Measurements from ENCODE around the gene RMRP. TPM values are rescaled to one million over a fixed set of nuclear protein-coding genes. Genes with fewer than 3 reads are reported as not detected.

RMRP gene
- total RNA-seq, 1 donor from 2014 or later: 16,487 TPM

- Mint-ChIP-seq H3K9me3 (ENCODE audit: low read depth) (no peaks in the 10 kb centered on the region), H3K27ac (no peak overlapping the region), H3K27me3 (peaks cover 5% of the 10 kb centered on the region), H3K36me3 (ENCODE audit: insufficient read depth) (peaks cover 2% of the 10 kb centered on the region), H3K4me1 (ENCODE audit: low read depth) (peaks cover 1% of the 10 kb centered on the region), H3K4me3 (ENCODE audit: low read depth) (no peak overlapping the region)
- no peak for TF ChIP-seq CTCF (IDR thresholded peaks at IDR 0.05; ENCODE audit: unreplicated experiment)
- no peak for DNase-seq (ENCODE audit: low spot score, unreplicated experiment)
Observed at GRCh38 chr9:35683323-35683722, 25.5 kb upstream of the RMRP start.

DNA sequence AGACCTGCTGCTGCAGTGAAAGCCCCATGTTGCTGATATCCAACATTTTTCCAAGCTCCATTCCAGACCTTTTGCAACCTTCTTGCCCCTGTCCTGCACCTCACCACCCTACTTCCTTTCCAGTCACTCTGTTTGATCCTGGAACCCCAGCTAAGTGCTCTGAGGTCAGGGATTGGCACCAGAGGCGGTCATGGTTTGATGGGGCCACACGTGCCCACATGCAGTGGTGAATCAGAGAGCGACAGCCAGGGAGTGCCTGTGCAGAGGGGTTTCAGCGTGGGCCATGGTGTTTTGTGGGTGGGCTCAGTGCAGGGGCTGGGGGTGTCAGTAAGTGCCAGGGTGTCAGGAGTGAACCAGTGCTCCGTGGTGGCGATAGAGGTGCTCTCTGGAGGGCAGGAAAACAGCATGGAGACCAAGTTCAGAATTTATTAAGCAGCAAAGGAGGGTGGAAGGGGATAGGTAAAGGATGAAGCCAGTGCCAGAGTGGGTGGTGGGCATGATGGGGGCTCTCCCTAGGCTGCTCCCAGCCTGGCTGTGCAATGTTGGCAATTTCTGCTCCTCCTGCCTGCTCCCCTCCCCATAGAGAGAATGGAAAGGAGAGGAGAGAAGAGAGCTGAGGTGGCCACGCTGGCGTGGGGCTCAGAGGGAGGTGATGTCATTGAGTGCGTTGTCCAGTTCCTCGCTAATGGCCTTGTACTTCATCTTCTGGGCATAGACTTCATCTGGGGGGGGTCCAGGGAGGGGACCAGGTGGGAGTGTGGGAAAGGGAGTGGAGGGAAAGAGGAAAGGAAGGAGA is 24.9 kb upstream of the RMRP start:
- H3K9me3 Mint-ChIP-seq (ENCODE audit: low read depth): no peaks in the 10 kb centered on the region
- peaks cover 2% of the 10 kb centered on the region for H3K36me3 Mint-ChIP-seq (ENCODE audit: insufficient read depth)
- H3K4me1 Mint-ChIP-seq (ENCODE audit: low read depth): peaks cover 1% of the 10 kb centered on the region
- DNase-seq (ENCODE audit: low spot score, unreplicated experiment): no peak
- no peak for TF ChIP-seq CTCF (IDR thresholded peaks at IDR 0.05; ENCODE audit: unreplicated experiment)
- no peak overlapping the region for H3K4me3 Mint-ChIP-seq (ENCODE audit: low read depth)
- no peak overlapping the region for H3K27ac Mint-ChIP-seq
- H3K27me3 Mint-ChIP-seq: peaks cover 5% of the 10 kb centered on the region

DNA sequence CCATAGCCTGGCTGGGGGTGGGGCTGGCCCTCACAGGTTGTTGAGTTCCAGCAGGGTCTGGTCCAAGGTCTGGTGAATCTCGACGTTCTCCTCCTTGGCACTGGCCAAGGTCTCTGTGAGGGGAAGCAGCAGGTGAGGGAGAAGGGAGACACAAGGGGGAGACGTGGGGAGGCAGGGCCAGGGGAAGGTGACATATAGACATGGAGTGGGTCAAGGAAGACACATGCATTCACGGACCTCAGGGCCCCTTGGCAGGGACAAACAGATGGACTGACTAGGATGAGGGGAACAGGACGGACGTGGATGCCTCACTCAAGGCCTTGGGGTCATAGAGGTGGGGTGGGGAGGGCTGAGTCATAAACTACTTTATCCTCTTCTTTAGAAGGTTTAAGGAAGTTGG is 24.2 kb upstream of the RMRP start:
- DNase-seq (ENCODE audit: low spot score, unreplicated experiment): no peak
- Mint-ChIP-seq H3K27me3 (peaks cover 7% of the 10 kb centered on the region), H3K9me3 (ENCODE audit: low read depth) (no peaks in the 10 kb centered on the region), H3K4me1 (ENCODE audit: low read depth) (peaks cover 1% of the 10 kb centered on the region), H3K4me3 (ENCODE audit: low read depth) (no peak overlapping the region), H3K27ac (no peak overlapping the region), H3K36me3 (ENCODE audit: insufficient read depth) (peaks cover 2% of the 10 kb centered on the region)
- no peak for TF ChIP-seq CTCF (IDR thresholded peaks at IDR 0.05; ENCODE audit: unreplicated experiment)

- peaks cover 1% of the 10 kb centered on the region for H3K4me1 Mint-ChIP-seq (ENCODE audit: low read depth)
- H3K27ac Mint-ChIP-seq: no peak overlapping the region
- no peak for DNase-seq (ENCODE audit: low spot score, unreplicated experiment)
- peaks cover 2% of the 10 kb centered on the region for H3K36me3 Mint-ChIP-seq (ENCODE audit: insufficient read depth)
- TF ChIP-seq CTCF (IDR thresholded peaks at IDR 0.05; ENCODE audit: unreplicated experiment): no peak
- no peak overlapping the region for H3K4me3 Mint-ChIP-seq (ENCODE audit: low read depth)
- peaks cover 7% of the 10 kb centered on the region for H3K27me3 Mint-ChIP-seq
- no peaks in the 10 kb centered on the region for H3K9me3 Mint-ChIP-seq (ENCODE audit: low read depth)
Observed at GRCh38 chr9:35681341-35682002, 23.7 kb upstream of the RMRP start.

GRCh38 chr9:35680331-35681105 is 22.7 kb upstream of the RMRP start:
- H3K4me1 Mint-ChIP-seq (ENCODE audit: low read depth): peaks cover 4% of the 10 kb centered on the region
- DNase-seq (ENCODE audit: low spot score, unreplicated experiment): no peak
- H3K27me3 Mint-ChIP-seq: peaks cover 10% of the 10 kb centered on the region
- no peaks in the 10 kb centered on the region for H3K9me3 Mint-ChIP-seq (ENCODE audit: low read depth)
- H3K27ac Mint-ChIP-seq: no peak overlapping the region
- peaks cover 2% of the 10 kb centered on the region for H3K36me3 Mint-ChIP-seq (ENCODE audit: insufficient read depth)
- TF ChIP-seq CTCF (IDR thresholded peaks at IDR 0.05; ENCODE audit: unreplicated experiment): no peak
- no peak overlapping the region for H3K4me3 Mint-ChIP-seq (ENCODE audit: low read depth)
